ENCODE data around the gene NRXN2.
"Not testable (repeated sequence)": the region's sequence is repeated elsewhere in the genome, so short reads cannot be mapped to it uniquely, and the experiment has no call there.

Gene NRXN2

GRCh38 chr11:64605244-64605560, 117.8 kb downstream of the NRXN2 start:
- DNase-seq (ENCODE audit: low read depth): no peak

- no peak for DNase-seq (ENCODE audit: low read depth)
These were observed 118.3 kb downstream of the NRXN2 start for GRCh38 chr11:64604458-64605243.

- no peak for DNase-seq (ENCODE audit: low read depth)
These were observed 119.4 kb downstream of the NRXN2 start for GRCh38 chr11:64603411-64604110.

GRCh38 chr11:64602466-64603070, 120.4 kb downstream of the NRXN2 start:
- no peak for DNase-seq (ENCODE audit: low read depth)

- no peak for DNase-seq (ENCODE audit: low read depth)
These were observed 121.2 kb downstream of the NRXN2 start for GRCh38 chr11:64601605-64602465.

- DNase-seq (ENCODE audit: low read depth): no peak
These were observed 122.6 kb downstream of the NRXN2 start for GRCh38 chr11:64600281-64600992.

GRCh38 chr11:64599698-64600211, 123.2 kb downstream of the NRXN2 start:
- no peak for DNase-seq (ENCODE audit: low read depth)

- no peak for DNase-seq (ENCODE audit: low read depth)
These were observed 124.0 kb downstream of the NRXN2 start for GRCh38 chr11:64598797-64599697.

- no peak for DNase-seq (ENCODE audit: low read depth)
These were observed 124.7 kb downstream of the NRXN2 start for GRCh38 chr11:64598106-64598796.

- no peak for DNase-seq (ENCODE audit: low read depth)
These were observed 125.3 kb downstream of the NRXN2 start for GRCh38 chr11:64597671-64598101.

GRCh38 chr11:64595922-64596321, 127.1 kb downstream of the NRXN2 start:
- DNase-seq (ENCODE audit: low read depth): not testable (repeated sequence)

- no peak for DNase-seq (ENCODE audit: low read depth)
These were observed 128.6 kb downstream of the NRXN2 start for GRCh38 chr11:64594159-64594939.

- DNase-seq (ENCODE audit: low read depth): no peak
These were observed 129.6 kb downstream of the NRXN2 start for GRCh38 chr11:64593156-64594105.

GRCh38 chr11:64592656-64593055, 130.3 kb downstream of the NRXN2 start:
- no peak for DNase-seq (ENCODE audit: low read depth)

- no peak for DNase-seq (ENCODE audit: low read depth)
These were observed 130.8 kb downstream of the NRXN2 start for GRCh38 chr11:64592234-64592615.

GRCh38 chr11:64591257-64592233, 131.5 kb downstream of the NRXN2 start:
- no peak for DNase-seq (ENCODE audit: low read depth)

Data from stimulated activated CD8-positive, alpha-beta memory T cell treated with anti-CD3 and anti-CD28 coated beads, Interleukin-7, amount 100 ng/mL, for 24 hours (primary cell).